ENCODE results near the gene USP35.

Gene USP35

GRCh38 chr11:78196661-78197091 is 8.0 kb downstream of the USP35 start:
- TF ChIP-seq CTCF (IDR thresholded peaks at IDR 0.05; ENCODE audit: control insufficient read depth, extremely low read depth, insufficient read depth): no peak

GRCh38 chr11:78197816-78198215 is 9.1 kb downstream of the USP35 start:
- no peak for DNase-seq (ENCODE audit: low read depth)
- TF ChIP-seq CTCF (IDR thresholded peaks at IDR 0.05; ENCODE audit: control insufficient read depth, extremely low read depth, insufficient read depth): no peak
- H3K4me3 ChIP-seq (ENCODE audit: low read depth, low read length): no peak overlapping the region

More at GRCh38 chr11:78196661-78197091, 8.0 kb downstream of the USP35 start:
- H3K4me3 ChIP-seq (ENCODE audit: low read depth, low read length): no peak overlapping the region
- no peak for DNase-seq (ENCODE audit: low read depth)

GRCh38 chr11:78199015-78199652 is 10.4 kb downstream of the USP35 start:
- H3K4me3 ChIP-seq (ENCODE audit: low read depth, low read length): no peak overlapping the region
- TF ChIP-seq CTCF (IDR thresholded peaks at IDR 0.05; ENCODE audit: control insufficient read depth, extremely low read depth, insufficient read depth): no peak
- DNase-seq (ENCODE audit: low read depth): no peak

GRCh38 chr11:78199653-78200015 is 10.9 kb downstream of the USP35 start:
- DNase-seq (ENCODE audit: low read depth): no peak

GRCh38 chr11:78200061-78200460 is 11.3 kb downstream of the USP35 start:
- H3K4me3 ChIP-seq (ENCODE audit: low read depth, low read length): no peak overlapping the region
- no peak for DNase-seq (ENCODE audit: low read depth)
- TF ChIP-seq CTCF (IDR thresholded peaks at IDR 0.05; ENCODE audit: control insufficient read depth, extremely low read depth, insufficient read depth): no peak

More at GRCh38 chr11:78199653-78200015, 10.9 kb downstream of the USP35 start:
- no peak for TF ChIP-seq CTCF (IDR thresholded peaks at IDR 0.05; ENCODE audit: control insufficient read depth, extremely low read depth, insufficient read depth)
- H3K4me3 ChIP-seq (ENCODE audit: low read depth, low read length): no peak overlapping the region

GRCh38 chr11:78200553-78200952 is 11.8 kb downstream of the USP35 start:
- TF ChIP-seq CTCF (IDR thresholded peaks at IDR 0.05; ENCODE audit: control insufficient read depth, extremely low read depth, insufficient read depth): no peak
- no peak overlapping the region for H3K4me3 ChIP-seq (ENCODE audit: low read depth, low read length)
- DNase-seq (ENCODE audit: low read depth): no peak
